ENCODE data around the gene ZNF524. TPM values are rescaled to one million over a fixed set of nuclear protein-coding genes. Genes with fewer than 3 reads are reported as not detected.

Gene ZNF524
- total RNA-seq, 1 experiment from 2014 or later = 5.5 TPM

GRCh38 chr19:55637534-55637933, 37.4 kb downstream of the ZNF524 start (continued):
- no peak for TF ChIP-seq ARID4B (CRISPR knock-in tag; IDR thresholded peaks at IDR 0.05; ENCODE audit: borderline replicate concordance)
- TF ChIP-seq NR1H2 (CRISPR knock-in tag; IDR thresholded peaks at IDR 0.05) = no peak
- TF ChIP-seq MLX (CRISPR knock-in tag; IDR thresholded peaks at IDR 0.05) = no peak
- TF ChIP-seq CBFB (CRISPR knock-in tag; IDR thresholded peaks at IDR 0.05; ENCODE audit: low read depth) = no peak
- no peak for TF ChIP-seq HMGA2 (CRISPR knock-in tag; IDR thresholded peaks at IDR 0.05)
- no peak for TF ChIP-seq NR3C1 (CRISPR knock-in tag; conservative IDR thresholded peaks at IDR 0.05; ENCODE audit: low read depth)
- TF ChIP-seq PREB (CRISPR knock-in tag; IDR thresholded peaks at IDR 0.05; ENCODE audit: borderline replicate concordance) = no peak
- TF ChIP-seq ZNF219 (CRISPR knock-in tag; IDR thresholded peaks at IDR 0.05; ENCODE audit: borderline replicate concordance) = no peak

GRCh38 chr19:55638864-55639359, 38.8 kb downstream of the ZNF524 start:
- Mint-ChIP-seq H3K4me1 (peaks cover 37% of the 10 kb centered on the region), H3K27me3 (ENCODE audit: low read depth) (peaks cover 9% of the 10 kb centered on the region), H3K4me3 (peak overlapping the region; percentile 36; the same call in 1 of the 2 replicates), H3K36me3 (peaks cover 16% of the 10 kb centered on the region), H3K27ac (no peak overlapping the region; the same call in 1 of the 2 replicates), H3K9me3 (peaks cover 4% of the 10 kb centered on the region)
- CTCF ChIA-PET = interaction anchor here (0.6 to 2.1 kb wide), 9 partner anchors 14 to 505 kb away, joined by 3 to 17 read pairs (median 3); partner anchors contain the start of gene U2AF2
- no peak for TF ChIP-seq CREB1 (CRISPR knock-in tag; IDR thresholded peaks at IDR 0.05)
- POLR2A ChIA-PET = no interaction called here
- ATAC-seq = peak; percentile 6
- peak; percentile 63 for DNase-seq (ENCODE audit: low spot score)

GRCh38 chr19:55640043-55640576, 40.0 kb downstream of the ZNF524 start:
- Mint-ChIP-seq H3K27ac (peak overlapping the region; percentile 92), H3K36me3 (peaks cover 13% of the 10 kb centered on the region), H3K9me3 (peaks cover 4% of the 10 kb centered on the region), H3K27me3 (ENCODE audit: low read depth) (peaks cover 9% of the 10 kb centered on the region), H3K4me3 (peak overlapping the region; percentile 70), H3K4me1 (peaks cover 35% of the 10 kb centered on the region)
- ChIA-PET POLR2A (interaction anchor here (0.5 to 1.0 kb wide), 3 partner anchors 14 to 1439 kb away, joined by 3 to 4 read pairs (median 3); partner anchors contain the start of gene RPS9), CTCF (interaction anchor here (1.0 to 2.1 kb wide), 7 partner anchors 13 to 178 kb away, joined by 3 to 17 read pairs (median 5); partner anchors contain the start of genes FIZ1 and U2AF2)
- DNase-seq (ENCODE audit: low spot score) = peak; percentile 54
- ATAC-seq = no peak
- TF ChIP-seq ZNF396 (CRISPR knock-in tag; IDR thresholded peaks at IDR 0.05; ENCODE audit: borderline replicate concordance) (no peak), USF1 (CRISPR knock-in tag; IDR thresholded peaks at IDR 0.05) (peak; percentile 86), E2F4 (CRISPR knock-in tag; IDR thresholded peaks at IDR 0.05; ENCODE audit: borderline replicate concordance, low read depth) (peak; percentile 77), ZNF425 (CRISPR knock-in tag; conservative IDR thresholded peaks at IDR 0.05) (no peak), ZNF281 (CRISPR knock-in tag; IDR thresholded peaks at IDR 0.05) (peak; percentile 83; the same call in 1 of the 2 replicates), NR2C2 (CRISPR knock-in tag; IDR thresholded peaks at IDR 0.05) (peak; percentile 81; the same call in 1 of the 2 replicates), TCF7 (CRISPR knock-in tag; IDR thresholded peaks at IDR 0.05; ENCODE audit: low read depth) (peak; percentile 93; the same call in 1 of the 2 replicates), IRF2 (CRISPR knock-in tag; IDR thresholded peaks at IDR 0.05; ENCODE audit: borderline replicate concordance, low read depth) (0 out of 2 replicates have a peak, but pooled peaks have one; percentile 78), ZNF138 (CRISPR knock-in tag; conservative IDR thresholded peaks at IDR 0.05) (no peak)

Data from WTC11 (cell line).